Activated T-cell treated with anti-CD3 and anti-CD28 coated beads, Interleukin-2, amount 50 U/mL, for 4 hours (primary cell): ENCODE results near the gene CDK13. TPM values are rescaled to one million over a fixed set of nuclear protein-coding genes. Genes with fewer than 3 reads are reported as not detected.

ENCODE experiments used
- ATAC-seq, 2 donors: fragments of 200-7000 bp; cut with Tn5 transposase; one replicate each; pipeline ENCODE4 v1.10.0; 2021
- DNase-seq: peaks from one replicate; pipeline ENCODE4 v3.0.0-alpha.2; 2020
- H3K27me3 Mint-ChIP-seq: one replicate; pipeline ENCODE4 v1.8.0; 2021; ENCODE audit warnings: low read depth, mixed read lengths
- H3K36me3 Mint-ChIP-seq: one replicate; pipeline ENCODE4 v1.8.0; 2022; ENCODE audit warnings: mixed read lengths; ENCODE audit not compliant: insufficient read depth
- H3K4me1 Mint-ChIP-seq: one replicate; pipeline ENCODE4 v1.8.0; 2021; ENCODE audit warnings: low read depth, mixed read lengths
- H3K4me3 Mint-ChIP-seq: one replicate; pipeline ENCODE4 v1.8.0; 2021; ENCODE audit warnings: mild to moderate bottlenecking, moderate library complexity, mixed read lengths
- H3K9me3 Mint-ChIP-seq: one replicate; pipeline ENCODE4 v1.8.0; 2021; ENCODE audit warnings: mixed read lengths
- total RNA-seq, 3 donors: library from RNA; stranded (reverse); gene quantifications; one replicate each; pipeline ENCODE4 v1.2.1, GENCODE V29; 2021

Gene CDK13
- total RNA-seq, 3 donors from 2014 or later, result 33.9 to 39.3 (median 35.9) TPM

GRCh38 chr7:40014376-40014775 lies 64.3 kb downstream of the CDK13 start:
- Mint-ChIP-seq H3K4me1 (peaks cover 18% of the 10 kb centered on the region), H3K9me3 (no peaks in the 10 kb centered on the region), H3K36me3 (peaks cover 13% of the 10 kb centered on the region), H3K27me3 (no peaks in the 10 kb centered on the region), H3K4me3 (no peak overlapping the region)
- DNase-seq, result no peak
- no peak for ATAC-seq

DNA sequence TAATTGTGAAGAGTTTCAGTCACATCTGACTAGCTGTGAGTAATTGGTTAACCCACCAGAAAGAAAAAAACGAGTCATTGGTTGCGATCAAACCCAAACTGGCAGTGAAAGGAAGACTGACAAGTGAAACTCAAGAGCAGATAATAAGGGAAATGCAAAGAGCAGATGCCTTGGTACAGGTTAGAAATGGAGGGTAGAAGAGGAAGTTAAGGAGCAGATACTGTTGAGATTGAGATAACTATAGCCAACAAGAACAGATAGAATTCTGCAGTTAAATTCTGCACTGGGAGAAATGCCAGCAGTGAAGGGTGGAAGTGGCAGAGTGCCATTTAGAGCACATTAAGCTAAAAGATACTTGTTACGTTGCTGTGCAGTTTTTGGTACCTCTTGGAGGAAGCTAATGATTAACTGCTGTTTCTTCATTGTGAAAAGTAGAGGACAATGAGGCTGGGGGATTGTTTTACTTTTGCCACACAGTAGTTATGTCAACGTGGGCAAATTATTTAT lies 65.8 kb downstream of the CDK13 start:
- ATAC-seq, result peak; percentile 84 to 89
- Mint-ChIP-seq H3K36me3 (peaks cover 15% of the 10 kb centered on the region), H3K9me3 (no peaks in the 10 kb centered on the region), H3K4me1 (peaks cover 18% of the 10 kb centered on the region), H3K4me3 (no peak overlapping the region), H3K27me3 (no peaks in the 10 kb centered on the region)
- DNase-seq, result no peak

GRCh38 chr7:40019558-40019957 lies 69.5 kb downstream of the CDK13 start:
- H3K9me3 Mint-ChIP-seq, result no peaks in the 10 kb centered on the region
- no peak overlapping the region for H3K4me3 Mint-ChIP-seq
- no peaks in the 10 kb centered on the region for H3K27me3 Mint-ChIP-seq
- DNase-seq (no peak), ATAC-seq (no peak)
- peaks cover 24% of the 10 kb centered on the region for H3K4me1 Mint-ChIP-seq
- H3K36me3 Mint-ChIP-seq, result peaks cover 12% of the 10 kb centered on the region

GRCh38 chr7:40024048-40024447 lies 74.0 kb downstream of the CDK13 start:
- H3K27me3 Mint-ChIP-seq, result no peaks in the 10 kb centered on the region
- peaks cover 8% of the 10 kb centered on the region for H3K4me1 Mint-ChIP-seq
- H3K9me3 Mint-ChIP-seq, result no peaks in the 10 kb centered on the region
- no peak overlapping the region for H3K4me3 Mint-ChIP-seq
- H3K36me3 Mint-ChIP-seq, result peaks cover 9% of the 10 kb centered on the region
- no peak for ATAC-seq
- no peak for DNase-seq

- Mint-ChIP-seq H3K4me1 (peaks cover 8% of the 10 kb centered on the region), H3K36me3 (peaks cover 9% of the 10 kb centered on the region), H3K27me3 (no peaks in the 10 kb centered on the region), H3K4me3 (no peak overlapping the region), H3K9me3 (no peaks in the 10 kb centered on the region)
- DNase-seq, result no peak
- no peak for ATAC-seq
These were observed 74.8 kb downstream of the CDK13 start for GRCh38 chr7:40024841-40025240.

DNA sequence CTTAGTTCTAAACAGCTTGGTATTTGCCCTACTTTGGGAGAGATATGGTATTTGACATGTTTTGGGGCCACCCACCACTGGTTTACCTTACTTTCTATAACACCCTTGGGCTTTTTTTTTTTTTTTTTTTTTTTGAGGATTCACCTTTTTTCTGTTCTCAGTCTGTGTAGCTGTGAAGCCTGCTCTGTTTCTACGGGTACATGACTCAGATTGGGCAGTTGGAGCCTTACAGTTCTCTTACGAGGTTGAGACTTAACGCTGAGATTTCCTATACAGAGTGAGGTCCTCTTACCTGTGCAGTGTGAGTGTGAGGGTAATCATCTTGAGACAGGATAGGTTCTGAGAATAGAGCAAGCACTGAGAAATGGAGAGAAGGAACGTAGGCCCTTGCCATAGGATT lies 77.5 kb downstream of the CDK13 start:
- H3K27me3 Mint-ChIP-seq, result no peaks in the 10 kb centered on the region
- no peak for ATAC-seq
- peaks cover 14% of the 10 kb centered on the region for H3K36me3 Mint-ChIP-seq
- DNase-seq, result no peak
- H3K9me3 Mint-ChIP-seq, result no peaks in the 10 kb centered on the region
- peaks cover 14% of the 10 kb centered on the region for H3K4me1 Mint-ChIP-seq
- H3K4me3 Mint-ChIP-seq, result no peak overlapping the region

GRCh38 chr7:40033826-40034225 lies 83.8 kb downstream of the CDK13 start:
- Mint-ChIP-seq H3K9me3 (no peaks in the 10 kb centered on the region), H3K36me3 (peaks cover 20% of the 10 kb centered on the region), H3K4me3 (no peak overlapping the region), H3K27me3 (no peaks in the 10 kb centered on the region), H3K4me1 (peaks cover 24% of the 10 kb centered on the region)
- ATAC-seq (no peak), DNase-seq (no peak)

- H3K36me3 Mint-ChIP-seq, result peaks cover 11% of the 10 kb centered on the region
- H3K27me3 Mint-ChIP-seq, result no peaks in the 10 kb centered on the region
- ATAC-seq (no peak), DNase-seq (no peak)
- H3K4me1 Mint-ChIP-seq, result peaks cover 8% of the 10 kb centered on the region
- H3K4me3 Mint-ChIP-seq, result no peak overlapping the region
- H3K9me3 Mint-ChIP-seq, result no peaks in the 10 kb centered on the region
These were observed 91.4 kb downstream of the CDK13 start for GRCh38 chr7:40041456-40041855.

DNA sequence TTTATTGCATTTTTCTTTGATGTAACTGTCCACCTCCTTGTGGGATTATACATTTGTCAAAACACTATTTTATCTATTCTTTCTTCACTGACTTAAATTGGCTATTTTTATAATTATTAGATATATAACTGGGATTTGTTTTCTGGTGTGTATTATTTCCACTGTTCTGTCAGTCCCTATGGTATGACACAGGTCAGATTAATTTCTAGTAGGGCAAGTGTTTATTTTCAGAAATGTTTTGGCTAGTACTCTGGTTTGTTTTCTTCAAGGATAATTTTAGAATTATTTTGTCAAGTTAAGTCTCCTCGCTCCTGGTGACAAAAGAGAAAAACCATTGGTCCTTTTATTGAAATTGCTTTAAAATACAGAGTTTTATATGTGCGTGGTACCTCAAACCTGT lies 93.1 kb downstream of the CDK13 start:
- no peaks in the 10 kb centered on the region for H3K27me3 Mint-ChIP-seq
- ATAC-seq (no peak), DNase-seq (no peak)
- H3K9me3 Mint-ChIP-seq, result no peaks in the 10 kb centered on the region
- no peak overlapping the region for H3K4me3 Mint-ChIP-seq
- no peaks in the 10 kb centered on the region for H3K4me1 Mint-ChIP-seq
- H3K36me3 Mint-ChIP-seq, result peaks cover 3% of the 10 kb centered on the region

DNA sequence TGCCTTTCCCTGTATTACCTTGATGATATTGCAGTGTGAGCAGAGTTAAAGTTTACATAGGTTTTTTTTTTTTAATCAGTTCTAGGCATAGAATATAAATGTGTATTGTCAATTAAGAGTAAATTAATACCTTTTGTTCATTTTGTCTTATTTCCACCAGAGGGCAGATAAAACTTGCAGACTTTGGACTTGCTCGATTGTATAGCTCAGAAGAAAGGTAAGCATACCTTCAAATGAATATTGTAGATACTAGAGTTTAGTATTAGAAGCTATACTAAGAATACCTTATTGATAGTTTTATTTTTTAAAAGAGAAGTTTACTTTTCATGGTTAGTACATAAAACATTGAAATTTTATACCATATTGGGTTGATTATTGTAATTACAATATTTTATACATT lies 97.6 kb downstream of the CDK13 start:
- ATAC-seq, result no peak
- H3K4me3 Mint-ChIP-seq, result no peak overlapping the region

GRCh38 chr7:40057292-40057691 lies 107.2 kb downstream of the CDK13 start:
- no peaks in the 10 kb centered on the region for H3K9me3 Mint-ChIP-seq
- no peaks in the 10 kb centered on the region for H3K27me3 Mint-ChIP-seq
- no peak overlapping the region for H3K4me3 Mint-ChIP-seq
- H3K36me3 Mint-ChIP-seq, result peaks cover 18% of the 10 kb centered on the region
- peaks cover 8% of the 10 kb centered on the region for H3K4me1 Mint-ChIP-seq
- no peak for ATAC-seq
- no peak for DNase-seq

More for the DNA sequence above, 97.6 kb downstream of the CDK13 start:
- Mint-ChIP-seq H3K27me3 (no peaks in the 10 kb centered on the region), H3K36me3 (peaks cover 3% of the 10 kb centered on the region), H3K4me1 (peaks cover 2% of the 10 kb centered on the region), H3K9me3 (no peaks in the 10 kb centered on the region)
- DNase-seq, result no peak

DNA sequence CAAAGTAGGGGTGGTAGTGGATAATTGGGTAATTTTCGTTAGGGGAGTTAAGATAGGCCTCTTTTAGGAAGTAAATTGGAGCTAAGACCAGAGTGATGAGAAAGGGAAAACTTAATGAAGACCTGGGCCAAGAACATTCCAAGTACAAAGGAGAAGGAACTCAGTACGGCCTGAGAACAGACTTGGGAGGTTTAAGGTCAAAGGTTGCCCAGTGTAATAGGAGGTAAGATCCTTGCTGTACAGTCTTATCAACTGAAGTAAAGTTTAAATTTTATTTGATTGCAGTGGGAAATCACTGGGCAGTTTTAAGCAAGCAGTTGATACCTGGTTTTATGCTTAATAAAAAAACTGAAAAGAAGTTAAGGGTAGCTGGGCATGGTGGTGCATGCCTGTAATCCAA lies 108.0 kb downstream of the CDK13 start:
- no peak for DNase-seq
- Mint-ChIP-seq H3K36me3 (peaks cover 22% of the 10 kb centered on the region), H3K9me3 (no peaks in the 10 kb centered on the region), H3K4me1 (peaks cover 5% of the 10 kb centered on the region), H3K4me3 (no peak overlapping the region), H3K27me3 (no peaks in the 10 kb centered on the region)
- no peak for ATAC-seq

DNA sequence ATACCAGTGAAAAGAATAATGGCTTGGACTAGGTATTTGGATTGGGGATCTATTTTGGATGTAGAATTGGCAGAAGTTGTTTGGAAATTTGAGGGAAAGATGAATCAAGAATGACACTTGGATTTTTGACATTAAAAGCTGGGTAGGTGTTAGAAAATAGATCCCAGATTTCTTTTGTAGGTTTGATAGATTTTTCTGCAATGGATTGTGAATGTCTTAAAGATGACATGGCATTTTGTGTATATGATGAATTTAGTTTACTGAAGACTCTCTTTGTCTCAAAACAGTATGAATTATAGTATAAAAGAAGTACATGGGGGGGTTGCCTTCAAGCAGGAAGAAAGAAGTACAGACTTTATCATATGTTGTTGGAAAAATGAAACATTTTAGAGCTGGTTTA lies 108.6 kb downstream of the CDK13 start:
- no peak for ATAC-seq
- DNase-seq, result no peak
- Mint-ChIP-seq H3K9me3 (no peaks in the 10 kb centered on the region), H3K4me3 (no peak overlapping the region), H3K4me1 (peaks cover 5% of the 10 kb centered on the region), H3K36me3 (peaks cover 21% of the 10 kb centered on the region), H3K27me3 (no peaks in the 10 kb centered on the region)

- Mint-ChIP-seq H3K4me3 (no peak overlapping the region), H3K36me3 (peaks cover 21% of the 10 kb centered on the region)
- ATAC-seq, result no peak
These were observed 109.0 kb downstream of the CDK13 start for GRCh38 chr7:40059057-40059456.

GRCh38 chr7:40072268-40072667 lies 122.2 kb downstream of the CDK13 start:
- ATAC-seq, result no peak
- Mint-ChIP-seq H3K36me3 (peaks cover 7% of the 10 kb centered on the region), H3K9me3 (no peaks in the 10 kb centered on the region), H3K4me1 (no peaks in the 10 kb centered on the region), H3K27me3 (no peaks in the 10 kb centered on the region), H3K4me3 (no peak overlapping the region)
- DNase-seq, result no peak

More at GRCh38 chr7:40059057-40059456, 109.0 kb downstream of the CDK13 start:
- no peaks in the 10 kb centered on the region for H3K9me3 Mint-ChIP-seq
- peaks cover 5% of the 10 kb centered on the region for H3K4me1 Mint-ChIP-seq
- H3K27me3 Mint-ChIP-seq, result no peaks in the 10 kb centered on the region
- DNase-seq, result no peak

DNA sequence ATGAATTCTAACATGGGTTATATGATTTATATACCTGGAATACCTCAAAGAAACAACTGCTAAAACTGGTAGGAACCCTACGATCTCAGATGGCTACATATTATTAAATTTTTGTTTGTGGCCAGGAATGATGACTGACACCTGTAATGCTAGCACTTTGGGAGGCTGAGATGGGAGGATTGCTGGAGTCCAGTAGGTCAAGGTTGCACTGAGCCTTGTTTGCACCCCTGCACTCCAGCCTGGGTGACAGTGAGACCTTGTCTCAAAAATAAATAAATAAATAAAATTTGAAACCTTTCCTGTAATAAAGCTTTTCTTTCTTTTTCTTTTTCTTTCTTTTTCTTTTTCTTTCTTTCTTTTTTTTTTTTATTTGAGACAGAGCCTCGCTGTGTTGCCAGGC lies 123.2 kb downstream of the CDK13 start:
- Mint-ChIP-seq H3K4me1 (no peaks in the 10 kb centered on the region), H3K9me3 (no peaks in the 10 kb centered on the region), H3K27me3 (no peaks in the 10 kb centered on the region), H3K4me3 (no peak overlapping the region), H3K36me3 (peaks cover 5% of the 10 kb centered on the region)
- no peak for ATAC-seq
- no peak for DNase-seq
